GM18870 (cell line): Measurements from ENCODE around the gene NR1I3.
"Not testable (repeated sequence)": the region's sequence is repeated elsewhere in the genome, so short reads cannot be mapped to it uniquely, and the experiment has no call there.

Experiments used
- ATAC-seq: cut with Tn5 transposase; IDR thresholded peaks from one replicate; pipeline ENCODE4 v1.9.1; 2021; ENCODE audit warnings: moderate library complexity; ENCODE audit not compliant: unreplicated experiment

NR1I3 gene

DNA sequence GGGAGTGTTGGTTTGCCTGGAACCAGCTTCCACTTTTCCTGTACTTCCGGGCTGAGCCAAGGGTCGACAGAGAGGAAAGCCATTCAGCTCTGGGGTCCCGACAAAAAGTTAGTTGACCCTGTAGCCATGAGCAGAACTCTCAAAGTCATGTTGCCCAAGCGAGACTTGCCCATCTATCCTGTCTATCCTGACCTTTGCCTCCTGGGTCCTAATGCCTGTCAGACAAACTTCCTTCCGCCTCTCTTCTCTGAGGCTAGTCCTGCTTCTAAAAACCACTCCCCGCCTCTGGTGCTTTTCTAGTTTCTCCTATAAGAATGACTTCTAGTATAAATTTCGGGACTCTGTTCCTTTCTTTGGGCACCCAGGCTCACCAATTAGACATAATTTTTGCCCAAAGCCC lies 12.8 kb upstream of the NR1I3 start:
- ATAC-seq, result no peak

DNA sequence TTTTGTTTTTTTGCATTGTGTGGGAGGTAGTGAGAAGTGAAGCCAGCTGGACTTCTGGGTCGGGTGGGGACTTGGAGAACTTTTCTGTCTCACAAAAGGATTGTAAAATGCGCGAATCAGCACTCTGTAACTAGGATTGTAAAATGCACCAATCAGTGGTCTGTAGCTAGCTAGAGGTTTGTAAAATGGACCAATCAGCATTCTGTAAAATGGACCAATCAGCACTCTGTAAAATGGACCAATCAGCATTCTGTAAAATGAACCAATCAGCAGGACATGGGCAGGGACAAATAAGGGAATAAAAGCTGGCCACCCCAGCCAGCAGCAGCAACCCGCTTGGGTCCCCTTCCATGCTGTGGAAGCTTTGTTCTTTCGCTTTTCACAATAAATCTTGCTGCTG lies 12.1 kb upstream of the NR1I3 start:
- ATAC-seq, result not testable (repeated sequence)

DNA sequence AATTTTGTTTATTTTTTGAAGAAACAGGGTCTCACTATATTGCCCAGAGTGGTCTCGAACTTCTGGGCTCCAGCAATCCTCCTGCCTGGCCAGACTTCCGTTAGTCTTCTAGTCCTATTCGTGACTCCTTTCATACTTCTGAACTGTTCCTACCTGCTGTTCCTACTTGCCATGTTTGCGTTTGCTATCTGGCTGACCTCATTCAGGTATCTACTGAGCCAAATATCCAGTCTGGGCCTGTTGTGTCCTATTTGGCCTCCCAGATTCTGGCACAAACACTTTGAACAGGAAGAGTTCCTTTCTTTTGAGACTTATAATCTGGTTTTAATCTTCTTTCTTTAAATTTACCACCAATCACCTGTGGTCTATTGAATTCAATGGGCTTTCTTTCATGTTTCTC lies 6.9 kb upstream of the NR1I3 start:
- no peak for ATAC-seq

DNA sequence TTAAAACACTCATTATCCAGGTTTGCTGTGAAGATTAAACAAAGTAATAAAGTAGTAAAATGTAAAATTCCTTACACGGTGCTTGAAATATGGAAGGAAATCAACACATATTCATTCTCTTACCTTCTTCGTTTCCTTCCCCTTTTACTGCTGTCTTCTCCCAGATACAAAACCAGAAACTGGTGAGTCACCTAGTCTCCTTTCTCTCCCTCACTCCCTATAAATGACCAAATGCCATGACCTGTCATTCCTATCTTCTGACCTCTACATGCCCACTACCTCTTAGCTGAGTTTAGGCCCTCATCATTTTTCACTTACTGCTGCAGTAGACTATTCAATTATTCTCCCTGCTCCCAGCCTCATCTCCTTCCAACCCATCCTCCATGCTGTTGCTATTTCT lies 4.3 kb upstream of the NR1I3 start:
- no peak for ATAC-seq

DNA sequence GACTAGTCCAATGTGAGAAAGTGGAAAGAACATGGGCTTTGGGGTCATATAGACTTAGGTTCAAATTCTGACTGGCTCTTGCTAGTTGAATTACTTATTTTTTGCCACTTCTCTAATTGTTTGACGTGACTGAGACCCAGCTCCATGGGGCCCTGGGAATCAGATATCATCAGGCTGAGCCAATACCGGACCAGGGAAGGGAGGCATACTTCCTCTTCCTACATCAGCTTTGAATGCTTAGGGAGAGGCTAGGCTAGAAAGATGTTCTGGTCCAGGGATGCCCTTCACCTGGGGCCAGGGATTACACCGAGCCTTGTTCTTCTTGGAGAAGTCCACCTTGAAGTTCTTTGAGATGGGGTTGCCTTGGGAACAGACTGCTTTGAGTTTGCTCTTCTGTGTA lies 3.7 kb upstream of the NR1I3 start:
- no peak for ATAC-seq

DNA sequence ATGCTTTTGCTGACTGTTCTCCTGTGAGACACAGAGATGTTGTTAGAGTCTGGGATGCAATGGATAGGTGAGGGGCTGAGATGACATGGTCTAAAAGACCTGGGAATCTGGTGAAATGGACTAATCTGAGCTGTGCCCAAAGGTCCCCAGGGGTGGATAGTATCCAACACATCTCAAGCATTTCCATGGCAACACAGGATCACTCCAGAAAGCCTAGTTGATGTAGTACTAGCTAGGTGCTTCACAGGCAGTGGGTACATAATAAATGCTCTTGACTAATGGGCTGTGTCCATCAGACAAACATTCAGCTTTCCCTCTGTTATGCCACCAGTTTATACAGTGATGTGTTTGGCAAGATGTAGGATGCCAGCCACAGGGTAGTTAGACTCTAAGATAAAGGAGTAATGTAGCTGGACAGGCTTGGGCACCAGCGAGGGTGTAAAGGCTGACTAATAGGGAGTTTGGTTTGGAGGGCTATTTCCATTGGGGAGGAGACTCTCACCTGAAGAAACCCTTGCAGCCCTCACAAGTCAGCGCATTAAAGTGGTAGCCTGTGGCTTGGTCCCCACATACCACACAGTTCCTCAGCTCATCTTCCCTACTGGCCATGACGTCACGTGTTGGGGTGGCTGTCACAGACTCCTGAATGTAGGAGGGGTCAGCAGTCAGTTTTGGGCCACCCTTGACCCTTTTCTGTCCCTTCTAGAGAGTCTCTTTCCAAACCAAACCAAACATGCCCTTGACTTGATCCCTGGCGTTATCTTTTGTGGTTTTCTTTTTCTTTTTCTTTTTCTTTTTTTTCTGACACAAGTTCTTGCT lies 1.8 kb downstream of the NR1I3 start:
- no peak for ATAC-seq

DNA sequence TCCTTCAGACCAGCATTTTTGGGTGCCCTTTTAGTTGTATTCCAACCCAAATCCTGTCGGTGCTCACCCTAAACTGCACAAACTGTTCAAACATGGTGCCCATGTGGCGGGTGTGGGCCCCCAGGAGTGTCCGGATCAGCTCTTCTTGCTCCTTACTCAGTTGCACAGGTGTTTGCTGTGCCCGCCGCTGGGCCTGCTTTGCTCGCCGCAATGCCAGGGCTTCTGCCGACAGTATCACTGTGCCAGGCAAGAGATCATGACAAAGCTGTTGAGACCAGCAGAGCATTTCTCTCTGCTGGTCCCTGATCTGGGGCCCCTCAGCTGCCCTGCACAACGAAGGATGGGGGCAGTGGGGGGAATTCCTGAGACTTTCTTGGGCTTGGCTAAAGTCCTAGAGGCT lies 4.9 kb downstream of the NR1I3 start:
- no peak for ATAC-seq

DNA sequence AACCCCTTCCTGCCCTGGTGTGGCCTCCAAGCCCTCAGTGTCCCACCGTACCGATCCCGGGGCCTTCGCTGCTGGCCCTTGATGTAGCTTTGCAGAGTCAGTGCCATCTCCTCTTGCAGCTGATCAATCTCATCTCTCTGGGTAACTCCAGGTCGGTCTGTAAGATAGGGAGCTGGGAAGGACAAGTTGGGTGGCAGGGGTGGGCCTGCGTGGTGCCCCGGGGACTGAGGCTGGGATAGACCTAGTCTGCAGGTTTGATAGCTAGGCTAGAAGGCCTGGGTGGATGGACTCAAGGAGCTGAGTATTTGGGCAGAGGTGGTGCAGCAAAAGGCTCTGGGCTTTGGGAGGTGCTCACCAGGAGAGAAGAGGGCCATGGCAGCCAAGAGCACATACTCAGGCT lies 7.2 kb downstream of the NR1I3 start:
- ATAC-seq, result no peak

DNA sequence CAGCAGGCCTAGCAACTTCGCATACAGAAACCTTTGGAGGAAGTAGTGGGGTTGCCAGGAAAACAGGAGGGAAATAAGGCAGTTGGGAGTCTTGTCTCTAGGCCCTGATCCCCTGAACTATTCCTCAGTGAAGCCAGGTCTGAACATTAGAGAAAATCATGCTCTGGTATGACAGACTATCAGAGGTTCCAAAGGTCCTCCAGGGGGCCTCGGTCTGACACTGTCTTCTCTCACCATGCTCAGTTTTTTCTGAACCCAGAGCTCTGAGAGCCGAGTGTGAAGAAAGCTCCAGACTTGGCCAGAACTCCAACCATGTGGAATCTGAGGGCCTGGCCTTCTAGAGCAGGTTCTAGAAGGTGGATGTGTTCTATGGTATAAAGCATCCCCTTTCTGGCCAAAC lies 8.1 kb downstream of the NR1I3 start:
- no peak for ATAC-seq

DNA sequence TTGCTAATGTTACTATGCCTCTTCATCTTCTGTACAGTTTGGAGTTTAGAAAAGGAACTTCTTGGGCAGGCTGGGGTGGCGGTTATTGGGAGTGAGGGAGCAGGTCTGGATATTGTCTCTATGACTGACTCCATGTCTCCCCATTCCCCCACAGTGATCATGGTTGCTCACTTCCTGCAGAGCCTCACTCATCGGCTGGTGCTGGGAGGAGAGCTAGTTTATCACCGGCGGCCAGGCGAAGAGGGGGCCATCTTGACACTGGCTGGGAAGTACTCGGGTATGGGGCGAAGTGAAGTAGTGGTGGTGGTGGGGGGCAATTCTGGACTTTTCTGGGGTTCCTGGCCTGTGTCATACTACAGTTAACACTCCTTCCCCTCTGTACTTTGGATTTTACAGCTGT lies 10.0 kb downstream of the NR1I3 start:
- no peak for ATAC-seq

DNA sequence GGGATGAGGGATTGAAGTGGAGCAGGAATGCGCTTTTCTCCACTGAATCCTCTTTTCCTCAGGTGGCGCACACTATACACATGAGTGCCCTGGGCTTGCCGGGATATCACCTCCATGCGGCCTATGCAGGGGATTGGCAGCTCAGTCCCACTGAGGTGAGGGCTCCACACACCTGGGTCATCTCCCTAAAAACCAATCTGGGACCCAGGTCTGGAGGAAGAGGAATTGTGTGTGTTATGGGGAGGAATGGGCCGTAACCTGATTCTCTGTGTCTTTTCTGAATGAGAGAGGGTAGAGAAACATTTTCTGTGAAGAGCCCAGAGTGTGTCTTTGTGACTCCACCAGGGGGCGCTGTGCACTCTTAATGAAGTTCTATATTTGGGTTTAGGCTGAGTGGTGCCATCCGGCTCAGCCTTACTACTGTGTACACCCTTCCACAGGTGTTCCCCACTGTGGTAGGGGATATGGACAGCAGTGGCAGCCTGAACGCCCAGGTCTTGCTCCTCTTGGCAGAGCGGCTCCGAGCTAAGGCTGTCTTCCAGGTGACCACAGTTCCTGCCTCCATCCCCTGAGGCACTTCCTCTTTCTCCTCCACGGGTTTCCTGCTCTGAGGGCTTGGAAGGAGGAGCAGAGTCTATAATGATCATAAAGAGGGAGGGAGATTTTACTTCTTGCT lies 10.7 kb downstream of the NR1I3 start:
- no peak for ATAC-seq

DNA sequence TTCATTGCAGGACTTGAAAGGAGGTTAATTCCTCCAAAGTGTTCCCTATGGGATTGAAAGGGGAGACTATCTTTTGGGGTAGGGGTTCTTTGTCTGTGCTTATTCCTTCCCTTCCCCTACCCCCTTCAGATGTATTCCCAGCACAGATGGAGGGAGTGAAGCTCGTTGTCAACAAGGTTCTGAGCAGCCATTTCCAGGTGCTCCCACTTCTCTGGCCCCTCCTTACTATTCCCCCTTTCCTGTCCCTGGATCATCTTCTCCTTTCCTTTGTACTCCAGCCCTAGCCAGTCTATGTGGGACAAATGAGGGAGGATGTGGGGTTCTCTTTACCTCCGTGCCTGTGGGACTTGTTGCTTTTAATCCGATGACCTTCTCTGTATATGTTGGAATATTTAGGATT lies 11.2 kb downstream of the NR1I3 start:
- ATAC-seq, result no peak

DNA sequence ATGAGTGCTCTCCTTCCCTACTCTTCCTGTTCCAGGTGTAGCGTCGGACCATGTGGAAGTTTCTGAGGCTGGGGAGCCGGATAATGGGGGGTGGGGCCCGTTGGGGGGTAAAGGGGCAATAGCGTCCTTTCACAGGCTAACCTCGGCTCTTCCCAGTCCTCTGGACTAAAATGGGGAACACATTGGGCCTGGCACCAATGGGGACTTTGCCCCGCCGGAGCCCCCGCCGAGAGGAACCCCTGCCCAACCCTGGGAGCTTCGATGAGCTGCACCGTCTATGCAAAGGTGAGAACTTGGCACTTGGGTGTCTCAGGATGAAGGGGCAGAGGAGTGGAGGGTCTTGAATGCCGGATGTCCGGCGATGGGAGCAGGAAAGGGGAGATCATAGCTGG lies 11.7 kb downstream of the NR1I3 start:
- no peak for ATAC-seq

DNA sequence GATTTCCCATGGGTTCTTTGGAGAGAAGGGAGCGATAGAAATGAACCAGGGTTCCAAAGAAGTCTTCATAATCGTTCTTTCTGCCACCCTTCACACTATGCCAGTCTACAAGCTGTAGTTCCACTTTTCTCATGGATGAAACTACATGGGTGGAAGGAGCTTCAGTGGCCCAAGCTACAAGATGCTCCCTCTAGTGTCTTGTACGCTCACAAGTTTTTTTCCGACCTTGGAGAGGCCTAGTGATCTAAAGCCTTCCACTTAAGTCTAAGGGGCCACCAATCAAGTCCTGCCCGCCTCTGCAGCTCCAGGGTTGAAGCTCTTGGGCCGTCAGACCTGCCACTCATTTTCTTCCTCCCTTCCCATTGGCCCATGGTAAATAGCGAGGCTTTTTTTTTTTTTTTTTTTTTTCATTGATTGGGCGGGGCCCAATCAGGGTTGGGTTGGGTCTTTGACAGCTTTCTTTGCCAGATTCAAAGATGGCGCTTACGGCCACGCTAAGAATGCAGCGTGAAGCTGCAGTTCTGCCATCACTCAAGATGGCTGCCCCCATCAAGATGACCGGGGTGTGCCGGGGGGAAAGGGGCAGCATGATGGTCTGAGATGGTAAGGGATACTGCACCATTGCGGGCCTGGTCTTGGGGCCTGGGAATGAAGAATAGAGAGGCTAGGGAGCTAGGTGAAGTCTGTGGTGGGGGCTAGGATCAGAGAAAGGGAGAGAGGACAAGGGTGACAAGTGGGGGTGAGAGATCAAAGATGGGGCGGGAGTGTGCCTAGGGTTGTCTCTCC lies 12.3 kb downstream of the NR1I3 start, which contains the start of gene TOMM40L:
TSS of gene TOMM40L (plus strand) at position 527 of the 786 bp plus-strand sequence. CDS start 430 bp downstream, outside the sequence.
- ATAC-seq, result peak; percentile 94

DNA sequence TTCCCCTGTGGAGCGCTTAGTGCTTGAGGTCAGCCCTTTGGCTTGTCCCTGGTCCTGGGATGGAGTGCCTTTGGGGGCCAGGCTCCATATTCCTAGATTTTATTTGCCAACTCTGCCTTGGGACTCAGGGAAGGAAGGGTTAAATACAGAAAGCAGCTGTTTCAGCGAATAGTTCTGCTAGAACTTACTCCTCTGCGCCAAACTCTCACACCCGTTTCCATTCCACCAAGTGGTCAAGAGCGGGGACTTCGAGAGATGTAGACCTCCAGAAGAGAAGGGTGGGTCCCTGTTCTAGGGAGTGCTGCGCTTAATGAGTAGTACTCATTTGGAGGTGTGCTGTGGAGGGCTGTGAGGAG lies 12.8 kb downstream of the NR1I3 start:
- ATAC-seq, result no peak

DNA sequence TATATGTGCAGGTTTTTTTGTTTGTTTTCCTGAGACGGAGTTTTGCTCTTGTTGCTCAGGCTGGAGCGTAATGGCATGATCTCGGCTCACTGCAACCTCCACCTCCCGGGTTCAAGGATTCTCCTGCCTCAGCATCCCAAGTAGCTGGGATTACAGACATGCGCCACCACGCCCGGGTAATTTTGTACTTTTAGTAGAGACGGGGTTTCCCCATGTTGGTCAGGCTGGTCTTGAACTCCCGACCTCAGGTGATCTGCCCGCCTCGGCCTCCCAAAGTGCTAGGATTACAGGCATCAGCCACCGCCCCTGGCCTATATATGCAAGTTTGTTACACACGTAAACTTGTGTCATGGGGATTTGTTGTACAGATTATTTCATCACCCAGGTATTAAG lies 13.3 kb downstream of the NR1I3 start:
- not testable (repeated sequence) for ATAC-seq

DNA sequence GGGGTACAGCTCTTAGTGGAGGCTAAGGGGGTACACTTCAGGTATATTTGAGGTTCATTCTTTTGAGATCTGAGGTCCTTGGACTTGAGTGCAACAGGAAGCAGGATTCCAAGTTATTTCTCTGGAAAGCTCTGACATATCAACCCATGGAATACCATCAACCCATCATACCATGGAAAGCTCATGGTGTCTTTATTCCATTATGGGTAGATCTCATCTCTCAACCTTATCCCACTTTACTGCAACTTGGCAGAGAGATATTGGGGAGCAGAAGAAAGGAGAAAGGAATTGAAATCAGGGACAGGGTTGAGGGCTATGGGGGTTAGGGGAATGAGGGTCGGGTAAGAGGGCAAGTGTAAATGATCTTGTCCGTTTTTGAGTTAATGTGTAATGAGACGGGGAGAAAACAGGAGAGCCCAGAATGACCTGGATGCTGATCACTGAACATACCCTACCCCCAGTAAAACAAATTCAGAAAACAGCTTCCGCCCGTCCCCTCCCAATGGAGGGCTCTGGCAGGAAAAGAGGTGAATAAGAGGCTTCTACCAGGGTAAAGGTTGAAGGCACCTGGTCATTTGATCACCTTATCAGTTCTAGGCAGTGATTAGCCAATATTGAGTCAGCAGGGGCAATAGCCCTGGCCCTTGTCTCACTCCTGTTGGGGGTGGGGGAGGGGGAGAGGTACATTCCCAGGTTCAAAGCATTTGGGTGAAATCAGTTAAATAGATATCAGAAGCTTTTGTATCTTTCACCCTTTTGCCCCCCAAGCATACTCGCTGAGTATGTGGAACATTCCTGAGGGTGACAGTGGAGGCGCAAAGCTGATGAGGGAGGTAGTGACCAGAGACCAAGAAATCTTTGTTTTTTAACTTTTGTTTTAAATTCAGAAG lies 14.0 kb downstream of the NR1I3 start:
- no peak for ATAC-seq

DNA sequence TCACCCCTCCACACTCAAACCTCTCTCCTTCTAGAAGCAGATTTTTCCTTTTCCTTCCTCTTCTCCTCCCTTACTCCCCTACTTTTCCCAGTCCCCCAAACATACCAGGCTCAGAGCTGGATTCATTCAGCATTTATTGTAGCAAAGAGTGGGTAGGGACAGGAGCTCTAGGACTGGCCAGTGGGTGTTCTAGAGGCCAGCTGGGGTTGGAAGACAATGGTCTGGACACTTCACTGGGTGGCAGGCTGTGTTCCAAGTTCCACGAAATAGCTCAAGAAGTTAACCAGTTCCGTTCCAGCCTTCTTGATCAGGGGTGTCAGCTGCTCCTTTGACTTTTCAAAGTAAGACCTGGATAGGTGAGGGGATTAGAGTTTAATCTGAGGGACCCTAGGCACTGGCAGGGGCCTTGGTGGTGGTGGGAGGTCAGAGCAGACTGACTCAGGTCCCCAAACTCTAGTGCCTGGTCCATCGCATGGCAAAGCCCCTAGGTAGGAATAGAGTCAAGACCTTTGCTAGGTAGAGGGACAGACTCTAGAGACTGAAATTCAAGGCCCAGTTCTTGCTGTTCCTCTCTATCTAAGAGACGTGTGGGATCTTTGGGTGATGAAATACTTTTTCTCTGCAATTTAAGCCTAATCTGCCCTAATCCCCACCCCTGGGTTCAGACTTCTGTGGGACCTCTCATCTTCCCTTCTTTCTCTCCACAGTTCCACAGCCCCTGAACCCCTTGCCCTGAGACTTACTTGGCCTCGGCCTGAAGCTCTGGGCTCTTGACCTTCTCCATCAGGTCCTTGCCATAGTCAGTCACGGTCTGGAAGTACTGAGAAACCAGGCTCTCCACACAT lies 15.6 kb downstream of the NR1I3 start:
- ATAC-seq, result no peak

DNA sequence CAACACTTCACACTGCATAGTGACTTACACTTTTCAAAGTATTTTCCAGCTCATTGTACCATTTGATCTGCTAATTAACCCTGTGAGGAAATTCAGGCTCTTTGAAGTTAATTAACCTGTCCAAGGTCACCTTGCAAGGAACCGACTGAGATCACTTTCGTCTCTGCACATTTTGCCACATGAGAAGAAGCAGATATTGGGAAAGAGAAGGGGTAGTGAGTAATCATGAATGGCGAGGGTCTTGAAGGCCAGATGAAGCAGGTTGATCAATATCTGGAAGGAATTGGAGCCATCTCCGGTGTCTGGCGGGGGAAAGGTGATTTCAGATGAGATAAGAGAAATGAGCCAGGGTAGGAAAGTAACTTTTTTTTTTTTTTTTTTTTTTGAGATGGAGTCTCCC lies 18.0 kb downstream of the NR1I3 start:
- no peak for ATAC-seq
